ENCODE measurements around the gene IKZF3. TPM values are rescaled to one million over a fixed set of nuclear protein-coding genes. Genes with fewer than 3 reads are reported as not detected.

The IKZF3 gene
- total RNA-seq, 1 donor, result not detected

DNA sequence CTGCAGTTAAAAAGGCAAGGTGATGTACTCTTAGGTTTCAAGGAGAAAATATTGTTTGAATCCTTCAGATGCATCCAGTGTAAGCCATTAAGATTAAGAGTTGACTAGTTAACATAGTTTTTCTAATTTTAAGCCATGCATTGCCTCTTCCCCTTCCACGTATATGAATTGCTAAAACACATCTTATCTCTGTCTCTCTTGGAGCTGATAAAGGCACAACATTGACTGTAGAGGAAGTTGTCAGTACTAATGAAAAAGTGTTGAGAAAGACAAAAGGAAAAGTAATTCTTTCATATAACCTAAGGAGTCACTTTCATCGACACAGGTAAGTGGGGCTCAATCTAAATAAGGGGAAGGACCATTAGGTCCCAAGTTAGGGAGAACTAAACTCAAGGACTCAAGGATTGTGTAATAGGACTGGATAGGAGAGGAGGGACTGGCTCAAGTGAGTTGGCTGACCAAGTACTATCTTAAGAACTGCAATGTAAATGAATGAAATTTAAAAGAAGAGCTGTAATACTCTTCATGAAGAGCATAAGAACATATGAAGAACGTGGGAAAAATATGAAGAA lies 70.7 kb downstream of the IKZF3 start:
- no peak for DNase-seq (ENCODE audit: low read depth)
- TF ChIP-seq, protein P1, sequence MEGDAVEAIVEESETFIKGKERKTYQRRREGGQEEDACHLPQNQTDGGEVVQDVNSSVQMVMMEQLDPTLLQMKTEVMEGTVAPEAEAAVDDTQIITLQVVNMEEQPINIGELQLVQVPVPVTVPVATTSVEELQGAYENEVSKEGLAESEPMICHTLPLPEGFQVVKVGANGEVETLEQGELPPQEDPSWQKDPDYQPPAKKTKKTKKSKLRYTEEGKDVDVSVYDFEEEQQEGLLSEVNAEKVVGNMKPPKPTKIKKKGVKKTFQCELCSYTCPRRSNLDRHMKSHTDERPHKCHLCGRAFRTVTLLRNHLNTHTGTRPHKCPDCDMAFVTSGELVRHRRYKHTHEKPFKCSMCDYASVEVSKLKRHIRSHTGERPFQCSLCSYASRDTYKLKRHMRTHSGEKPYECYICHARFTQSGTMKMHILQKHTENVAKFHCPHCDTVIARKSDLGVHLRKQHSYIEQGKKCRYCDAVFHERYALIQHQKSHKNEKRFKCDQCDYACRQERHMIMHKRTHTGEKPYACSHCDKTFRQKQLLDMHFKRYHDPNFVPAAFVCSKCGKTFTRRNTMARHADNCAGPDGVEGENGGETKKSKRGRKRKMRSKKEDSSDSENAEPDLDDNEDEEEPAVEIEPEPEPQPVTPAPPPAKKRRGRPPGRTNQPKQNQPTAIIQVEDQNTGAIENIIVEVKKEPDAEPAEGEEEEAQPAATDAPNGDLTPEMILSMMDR (IDR thresholded peaks at IDR 0.05; ENCODE audit: insufficient read depth, low read length), result no peak
- H3K4me3 ChIP-seq (ENCODE audit: low read depth, low read length), result no peak overlapping the region

DNA sequence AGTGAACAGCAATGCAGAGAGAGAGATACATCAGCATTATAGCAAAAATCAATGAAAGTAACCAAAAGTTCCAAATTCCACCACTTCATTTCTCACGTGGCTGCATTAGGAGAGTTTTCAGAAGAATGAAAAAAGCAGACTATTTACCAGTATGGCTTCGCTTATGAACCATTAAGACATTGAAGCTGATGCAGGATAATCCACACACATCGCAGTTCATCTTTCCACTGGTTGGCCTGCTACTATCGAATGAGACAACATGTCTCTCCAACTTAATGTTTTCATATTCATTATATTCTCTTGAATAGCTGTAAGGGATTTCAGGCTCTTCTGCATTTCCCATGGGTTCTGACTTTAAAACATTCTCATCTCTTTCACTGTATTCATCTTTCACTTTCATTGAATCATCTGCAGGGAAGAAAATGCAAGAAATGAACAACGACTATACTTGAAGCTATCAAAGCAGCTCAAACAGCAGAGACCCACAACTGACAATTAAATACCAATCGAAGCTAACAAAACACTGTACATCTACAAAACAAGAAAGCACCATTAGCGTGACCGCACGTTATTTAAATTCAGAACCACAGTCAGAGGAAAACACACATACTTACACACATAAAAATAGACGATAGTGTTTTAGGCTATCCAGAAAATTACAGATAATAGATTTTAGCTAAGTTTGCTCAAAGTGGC lies 71.4 kb downstream of the IKZF3 start:
- TF ChIP-seq, protein P1 (IDR thresholded peaks at IDR 0.05; ENCODE audit: insufficient read depth, low read length), result no peak
- H3K4me3 ChIP-seq (ENCODE audit: low read depth, low read length), result no peak overlapping the region
- DNase-seq (ENCODE audit: low read depth), result no peak

DNA sequence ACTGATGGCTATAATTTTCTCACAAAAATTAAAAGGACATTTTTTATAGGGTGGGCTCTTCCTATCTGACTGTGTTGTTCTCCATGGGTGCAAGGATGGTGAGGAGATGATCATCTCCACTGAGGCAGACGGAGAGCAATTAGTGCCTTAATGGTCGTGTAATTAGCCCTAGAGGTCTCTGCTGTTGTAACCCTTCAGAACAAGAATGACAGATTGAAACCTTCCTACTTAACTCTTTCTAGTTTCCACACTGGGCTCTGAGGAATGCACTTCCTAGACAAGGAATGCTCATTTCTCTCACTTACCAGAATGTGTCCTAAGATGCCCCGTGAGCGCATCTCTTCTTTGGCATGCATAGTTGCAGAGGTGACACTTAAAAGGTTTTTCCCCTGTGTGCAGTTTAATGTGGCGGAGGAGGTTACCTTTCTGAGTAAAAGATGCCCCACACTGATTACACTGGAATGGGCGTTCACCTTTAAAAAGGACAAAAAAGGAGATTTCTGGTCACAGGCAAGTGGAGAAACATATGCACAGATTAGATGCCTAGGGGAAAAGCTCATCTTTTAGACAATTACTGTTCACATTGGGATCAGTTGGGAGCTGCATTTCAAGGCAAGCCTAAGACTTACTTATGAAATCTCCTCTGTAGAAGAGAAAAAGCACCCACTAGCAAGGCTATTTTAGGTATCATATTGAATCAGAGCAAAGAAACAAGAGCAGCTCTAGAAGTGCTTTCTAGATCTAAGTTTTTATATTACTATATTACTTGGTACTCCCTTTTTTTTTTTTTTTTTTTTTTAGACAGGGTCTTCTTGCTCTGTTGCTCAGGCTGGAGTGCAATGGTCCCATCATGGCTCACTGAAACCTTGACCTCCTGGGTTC lies 72.8 kb downstream of the IKZF3 start:
- TF ChIP-seq, protein P1 (IDR thresholded peaks at IDR 0.05; ENCODE audit: insufficient read depth, low read length), result no peak
- no peak for DNase-seq (ENCODE audit: low read depth)
- no peak overlapping the region for H3K4me3 ChIP-seq (ENCODE audit: low read depth, low read length)

DNA sequence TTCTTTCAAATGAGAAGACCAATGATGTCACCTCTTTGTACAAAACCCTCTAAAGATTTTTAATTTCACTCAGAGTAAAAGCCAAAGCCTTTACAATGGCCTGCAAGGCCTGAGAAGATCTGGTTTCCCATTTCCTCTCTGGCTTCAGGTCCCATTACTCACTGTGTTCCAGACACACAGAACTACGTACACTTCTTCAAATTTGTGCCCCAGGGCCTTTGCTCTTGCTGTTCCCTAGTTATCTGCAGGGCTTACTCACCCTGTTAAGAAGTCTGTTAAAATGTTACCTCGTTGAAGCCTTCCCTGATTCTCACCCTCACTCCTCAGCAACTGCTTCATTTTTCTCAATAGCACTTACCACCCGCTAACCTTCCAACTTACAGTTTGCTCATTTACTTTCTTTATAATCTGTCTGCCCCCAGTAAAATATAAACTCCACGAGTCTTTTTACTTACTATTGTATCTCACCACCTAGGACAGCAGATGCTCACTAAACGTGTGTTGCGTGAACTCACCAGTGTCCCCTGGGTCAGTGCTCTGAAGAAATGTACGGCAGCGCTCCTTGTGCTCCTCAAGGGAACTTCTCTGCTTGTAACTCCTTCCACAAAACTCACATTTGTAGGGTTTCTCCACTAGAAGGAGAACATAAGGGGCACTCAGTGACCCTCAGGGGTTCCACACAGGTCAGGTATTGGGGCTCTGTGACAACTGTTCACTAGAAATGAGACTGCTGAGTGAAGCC lies 76.2 kb downstream of the IKZF3 start:
- TF ChIP-seq, protein P1 (IDR thresholded peaks at IDR 0.05; ENCODE audit: insufficient read depth, low read length), result no peak
- no peak for DNase-seq (ENCODE audit: low read depth)

DNA sequence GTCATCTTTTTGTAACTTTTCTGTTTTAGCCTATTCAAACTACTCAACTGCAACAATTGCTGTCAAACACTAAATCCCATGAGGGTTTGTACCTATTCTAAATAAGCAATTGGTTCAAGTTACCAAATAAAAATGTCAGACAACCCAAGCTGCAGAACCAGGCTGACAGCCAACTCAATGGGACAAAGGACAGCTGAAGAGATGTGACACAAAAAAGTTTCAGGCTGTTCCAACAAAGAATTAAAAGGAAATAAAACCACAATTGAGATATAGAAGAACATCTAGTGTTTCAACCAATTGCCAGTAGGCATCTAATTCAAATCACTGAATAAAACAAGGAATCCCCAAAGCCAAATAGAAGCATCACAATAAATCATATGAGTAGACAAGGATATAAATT lies 77.1 kb downstream of the IKZF3 start:
- TF ChIP-seq, protein P1 (IDR thresholded peaks at IDR 0.05; ENCODE audit: insufficient read depth, low read length), result no peak
- DNase-seq (ENCODE audit: low read depth), result no peak
- no peak overlapping the region for H3K4me3 ChIP-seq (ENCODE audit: low read depth, low read length)

More for the DNA sequence above, 76.2 kb downstream of the IKZF3 start:
- H3K4me3 ChIP-seq (ENCODE audit: low read depth, low read length), result no peak overlapping the region

DNA sequence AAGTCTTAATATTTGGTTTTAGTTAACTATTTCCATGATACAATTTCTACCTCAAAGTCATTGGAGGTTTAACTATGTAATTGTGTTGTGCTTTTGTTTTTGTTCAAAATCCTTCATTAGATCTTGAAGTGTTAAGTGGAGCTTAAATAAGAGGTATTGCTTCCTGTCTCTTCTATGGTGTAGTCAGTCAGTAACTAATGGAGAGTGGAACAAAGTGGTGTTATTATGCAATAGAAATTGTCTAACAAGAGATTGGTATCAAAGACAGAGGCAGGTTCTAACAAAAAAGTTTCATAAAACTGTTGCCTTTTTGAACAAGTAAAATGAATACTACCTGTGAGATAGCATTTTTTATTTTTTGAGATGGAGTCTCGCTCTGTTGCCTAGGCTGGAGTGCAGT lies 81.1 kb downstream of the IKZF3 start:
- H3K4me3 ChIP-seq (ENCODE audit: low read depth, low read length), result no peak overlapping the region
- DNase-seq (ENCODE audit: low read depth), result no peak
- TF ChIP-seq, protein P1 (IDR thresholded peaks at IDR 0.05; ENCODE audit: insufficient read depth, low read length), result no peak
